Choroid plexus epithelial cell (primary cell): Measurements from ENCODE around the gene KLHL29.

Source experiments
- DNase-seq: peaks from one replicate; pipeline ENCODE4 v3.0.0-alpha.2; 2010; ENCODE audit warnings: low read depth
- H3K4me3 ChIP-seq: 2 replicates; pipeline ENCODE4 v1.5.1; 2011; ENCODE audit warnings: low read depth, mild to moderate bottlenecking, control low read depth, low read length, moderate library complexity
- CTCF ChIP-seq: conservative IDR thresholded peaks from 2 replicates; pipeline ENCODE4 v1.5.1; 2011; ENCODE audit warnings: low read depth, mild to moderate bottlenecking, control low read depth, inconsistent platforms, low read length, moderate library complexity

KLHL29 gene

GRCh38 chr2:23379220-23379695 lies 5.7 kb upstream of the KLHL29 start:
- no peak overlapping the region for H3K4me3 ChIP-seq
- no peak for TF ChIP-seq CTCF
- no peak for DNase-seq

GRCh38 chr2:23380562-23381065 lies 4.4 kb upstream of the KLHL29 start:
- TF ChIP-seq CTCF: no peak
- DNase-seq: peak; percentile 38
- no peak overlapping the region for H3K4me3 ChIP-seq

- no peak overlapping the region for H3K4me3 ChIP-seq
- peak; percentile 71 for DNase-seq
- TF ChIP-seq CTCF: no peak
These were observed 3.9 kb upstream of the KLHL29 start for GRCh38 chr2:23381084-23381483.

- no peak for TF ChIP-seq CTCF
- no peak for DNase-seq
These were observed 3.5 kb upstream of the KLHL29 start for GRCh38 chr2:23381485-23381884.

GRCh38 chr2:23383100-23383499 lies 1.9 kb upstream of the KLHL29 start:
- no peak overlapping the region for H3K4me3 ChIP-seq
- no peak for DNase-seq
- TF ChIP-seq CTCF: no peak

More at GRCh38 chr2:23381485-23381884, 3.5 kb upstream of the KLHL29 start:
- H3K4me3 ChIP-seq: no peak overlapping the region

- no peak for TF ChIP-seq CTCF
- DNase-seq: peak; percentile 31
- H3K4me3 ChIP-seq: peak overlapping the region; percentile 66
These were observed 370 bp downstream of the KLHL29 start for GRCh38 chr2:23385351-23385747.

- no peak for DNase-seq
- no peak for TF ChIP-seq CTCF
- peak overlapping the region; percentile 66 for H3K4me3 ChIP-seq
These were observed 864 bp downstream of the KLHL29 start for GRCh38 chr2:23385748-23386338.
